ENCODE measurements around the gene HCRTR1. TPM values are rescaled to one million over a fixed set of nuclear protein-coding genes. Genes with fewer than 3 reads are reported as not detected.

The HCRTR1 gene
- total RNA-seq, 1 donor from 2014 or later, result not detected

GRCh38 chr1:31593770-31594632 is 23.5 kb upstream of the HCRTR1 start:
- H3K4me1 Mint-ChIP-seq (ENCODE audit: low read depth), result no peaks in the 10 kb centered on the region

GRCh38 chr1:31595836-31596736 is 21.4 kb upstream of the HCRTR1 start:
- no peak for DNase-seq (ENCODE audit: low spot score, unreplicated experiment)

More at GRCh38 chr1:31593770-31594632, 23.5 kb upstream of the HCRTR1 start:
- peaks cover 34% of the 10 kb centered on the region for H3K27me3 Mint-ChIP-seq
- H3K27ac Mint-ChIP-seq, result no peak overlapping the region
- no peaks in the 10 kb centered on the region for H3K9me3 Mint-ChIP-seq (ENCODE audit: low read depth)
- H3K36me3 Mint-ChIP-seq (ENCODE audit: insufficient read depth), result no peaks in the 10 kb centered on the region
- peak; percentile 82 for TF ChIP-seq CTCF (IDR thresholded peaks at IDR 0.05; ENCODE audit: unreplicated experiment)
- DNase-seq (ENCODE audit: low spot score, unreplicated experiment), result peak; percentile 57
- H3K4me3 Mint-ChIP-seq (ENCODE audit: low read depth), result no peak overlapping the region

GRCh38 chr1:31596737-31597097 is 20.8 kb upstream of the HCRTR1 start:
- Mint-ChIP-seq H3K9me3 (ENCODE audit: low read depth) (no peaks in the 10 kb centered on the region), H3K27me3 (peaks cover 17% of the 10 kb centered on the region), H3K4me1 (ENCODE audit: low read depth) (no peaks in the 10 kb centered on the region), H3K36me3 (ENCODE audit: insufficient read depth) (no peaks in the 10 kb centered on the region), H3K27ac (no peak overlapping the region), H3K4me3 (ENCODE audit: low read depth) (no peak overlapping the region)
- no peak for TF ChIP-seq CTCF (IDR thresholded peaks at IDR 0.05; ENCODE audit: unreplicated experiment)
- no peak for DNase-seq (ENCODE audit: low spot score, unreplicated experiment)

More at GRCh38 chr1:31595836-31596736, 21.4 kb upstream of the HCRTR1 start:
- H3K4me1 Mint-ChIP-seq (ENCODE audit: low read depth), result no peaks in the 10 kb centered on the region
- H3K27me3 Mint-ChIP-seq, result peaks cover 20% of the 10 kb centered on the region
- TF ChIP-seq CTCF (IDR thresholded peaks at IDR 0.05; ENCODE audit: unreplicated experiment), result no peak
- no peaks in the 10 kb centered on the region for H3K9me3 Mint-ChIP-seq (ENCODE audit: low read depth)
- no peak overlapping the region for H3K4me3 Mint-ChIP-seq (ENCODE audit: low read depth)
- H3K27ac Mint-ChIP-seq, result no peak overlapping the region
- no peaks in the 10 kb centered on the region for H3K36me3 Mint-ChIP-seq (ENCODE audit: insufficient read depth)

- Mint-ChIP-seq H3K36me3 (ENCODE audit: insufficient read depth) (no peaks in the 10 kb centered on the region), H3K4me3 (ENCODE audit: low read depth) (no peak overlapping the region), H3K27me3 (peaks cover 10% of the 10 kb centered on the region), H3K9me3 (ENCODE audit: low read depth) (no peaks in the 10 kb centered on the region), H3K4me1 (ENCODE audit: low read depth) (no peaks in the 10 kb centered on the region), H3K27ac (no peak overlapping the region)
- no peak for TF ChIP-seq CTCF (IDR thresholded peaks at IDR 0.05; ENCODE audit: unreplicated experiment)
- DNase-seq (ENCODE audit: low spot score, unreplicated experiment), result no peak
Measured at GRCh38 chr1:31598980-31599379, 18.5 kb upstream of the HCRTR1 start.

- H3K9me3 Mint-ChIP-seq (ENCODE audit: low read depth), result no peaks in the 10 kb centered on the region
- H3K27me3 Mint-ChIP-seq, result peaks cover 10% of the 10 kb centered on the region
- no peak for DNase-seq (ENCODE audit: low spot score, unreplicated experiment)
Measured at GRCh38 chr1:31600641-31601040, 16.8 kb upstream of the HCRTR1 start.

More at GRCh38 chr1:31600641-31601040, 16.8 kb upstream of the HCRTR1 start:
- no peak overlapping the region for H3K27ac Mint-ChIP-seq
- no peaks in the 10 kb centered on the region for H3K36me3 Mint-ChIP-seq (ENCODE audit: insufficient read depth)
- H3K4me1 Mint-ChIP-seq (ENCODE audit: low read depth), result no peaks in the 10 kb centered on the region
- no peak overlapping the region for H3K4me3 Mint-ChIP-seq (ENCODE audit: low read depth)
- TF ChIP-seq CTCF (IDR thresholded peaks at IDR 0.05; ENCODE audit: unreplicated experiment), result no peak
